ENCODE measurements around the gene PLXDC2.

Gene PLXDC2

DNA sequence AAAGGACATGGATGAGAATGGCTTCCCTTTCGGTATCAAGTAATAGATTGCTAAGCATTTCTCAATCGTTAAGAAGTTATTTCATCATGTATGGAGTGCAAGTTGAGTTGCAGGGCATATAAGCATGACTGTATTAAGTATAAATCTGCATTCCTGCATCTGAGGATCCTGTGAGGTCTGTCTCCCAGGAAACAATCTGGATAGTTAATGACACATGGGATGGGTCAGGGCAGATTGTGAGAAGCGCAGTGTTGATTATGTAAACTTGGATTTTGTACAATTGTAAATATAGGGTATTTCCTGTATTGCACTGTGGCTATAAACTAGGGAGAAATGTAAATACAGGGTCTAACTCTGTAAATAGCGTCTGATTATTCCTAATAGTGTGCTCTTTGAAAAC is 102.6 kb downstream of the PLXDC2 start:
- peak; percentile 81 for DNase-seq
- Histone ChIP-seq H3K27me3 (replicated peaks) (no peaks in the 10 kb centered on the region), H3K4me3 (ENCODE audit: low read depth, low read length) (no peak overlapping the region), H3K27ac (peak overlapping the region; percentile 33), H3K36me3 (replicated peaks) (no peaks in the 10 kb centered on the region)
- in situ Hi-C loops (cut with HindIII; ENCODE audit: low pct_ligation_motif_present, low sequenced_read_pairs): loop anchor here (25.0 kb wide), 1 partner anchor 106 kb away; the partner anchor contains the start of gene PLXDC2
- TF ChIP-seq CTCF (IDR thresholded peaks at IDR 0.05; ENCODE audit: low read depth, low read length, missing control alignments): no peak

DNA sequence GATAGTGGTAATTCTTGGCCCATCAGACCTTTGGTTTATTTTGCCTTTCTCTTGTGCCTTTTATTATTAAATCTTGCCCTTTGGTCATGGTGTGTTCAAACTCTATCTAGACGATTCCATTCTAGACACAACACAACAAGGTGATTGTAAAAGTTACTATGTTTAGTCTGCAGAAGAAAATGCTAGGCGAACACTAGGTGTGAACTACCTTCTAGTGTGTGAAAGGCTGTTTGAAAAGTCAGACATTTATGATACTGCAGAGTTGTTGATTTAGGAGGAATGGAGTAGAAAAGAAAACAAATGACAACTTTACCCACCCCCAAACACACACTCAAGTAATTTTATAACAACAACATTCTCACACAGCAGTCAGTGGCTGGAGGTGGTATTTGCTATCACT is 103.4 kb downstream of the PLXDC2 start:
- no peak overlapping the region for H3K4me3 ChIP-seq (ENCODE audit: low read depth, low read length)
- no peak for DNase-seq
- TF ChIP-seq CTCF (IDR thresholded peaks at IDR 0.05; ENCODE audit: low read depth, low read length, missing control alignments): no peak
- H3K36me3 ChIP-seq (replicated peaks): no peaks in the 10 kb centered on the region
- H3K27me3 ChIP-seq (replicated peaks): no peaks in the 10 kb centered on the region
- no peak overlapping the region for H3K27ac ChIP-seq
- in situ Hi-C loops (cut with HindIII; ENCODE audit: low pct_ligation_motif_present, low sequenced_read_pairs): loop anchor here (25.0 kb wide), 1 partner anchor 107 kb away; the partner anchor contains the start of gene PLXDC2

GRCh38 chr10:19920075-19920726 is 104.0 kb downstream of the PLXDC2 start:
- H3K36me3 ChIP-seq (replicated peaks): no peaks in the 10 kb centered on the region
- TF ChIP-seq CTCF (IDR thresholded peaks at IDR 0.05; ENCODE audit: low read depth, low read length, missing control alignments): no peak

DNA sequence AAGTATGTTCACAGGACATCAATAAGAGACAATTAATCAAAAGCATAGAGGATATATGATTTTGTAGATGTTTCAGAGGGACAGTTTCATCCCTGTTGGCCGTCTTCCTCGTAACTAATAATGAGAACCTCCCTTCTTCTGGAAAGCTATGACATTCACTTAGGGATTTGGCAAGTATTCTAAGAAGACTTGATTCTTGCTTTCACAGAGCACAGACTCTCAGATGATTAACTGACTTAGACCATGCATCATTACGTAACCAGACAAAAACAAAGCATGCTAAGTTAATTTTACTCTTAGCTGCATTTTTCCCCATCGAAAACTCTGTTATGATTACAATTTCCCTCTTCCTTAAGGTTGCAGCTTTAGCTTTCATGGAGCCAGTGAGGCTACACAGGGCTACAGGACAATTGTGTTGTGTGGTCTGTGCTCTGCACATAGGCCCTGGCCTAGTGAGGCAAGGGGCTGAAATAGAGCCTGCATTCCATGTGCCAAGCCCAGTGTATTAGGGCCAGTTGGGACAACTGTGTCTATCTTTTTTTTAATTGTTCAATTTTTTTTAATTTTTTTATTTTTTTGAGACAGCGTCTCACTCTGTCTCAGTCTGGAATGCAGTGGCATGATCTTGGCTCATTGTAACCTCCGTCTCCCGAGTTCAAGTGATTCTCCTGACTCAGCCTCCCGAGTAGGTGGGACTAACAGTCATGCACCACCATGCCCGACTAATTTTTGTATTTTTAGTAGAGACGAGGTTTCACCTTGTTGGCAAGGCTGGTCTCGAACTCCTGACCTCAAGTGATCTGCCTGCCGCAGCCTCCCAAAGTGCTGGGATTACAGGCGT is 105.3 kb downstream of the PLXDC2 start:
- Histone ChIP-seq H3K27ac (peak overlapping the region; percentile 97), H3K27me3 (replicated peaks) (no peaks in the 10 kb centered on the region), H3K4me3 (ENCODE audit: low read depth, low read length) (no peak overlapping the region), H3K36me3 (replicated peaks) (no peaks in the 10 kb centered on the region)
- no peak for TF ChIP-seq CTCF (IDR thresholded peaks at IDR 0.05; ENCODE audit: low read depth, low read length, missing control alignments)
- DNase-seq: peak; percentile 72
- in situ Hi-C loops (cut with HindIII; ENCODE audit: low pct_ligation_motif_present, low sequenced_read_pairs): loop anchor here (25.0 kb wide), 1 partner anchor 109 kb away; the partner anchor contains the start of gene PLXDC2

More at GRCh38 chr10:19920075-19920726, 104.0 kb downstream of the PLXDC2 start:
- Histone ChIP-seq H3K27me3 (replicated peaks) (no peaks in the 10 kb centered on the region), H3K4me3 (ENCODE audit: low read depth, low read length) (no peak overlapping the region), H3K27ac (peak overlapping the region; percentile 97)
- in situ Hi-C loops (cut with HindIII; ENCODE audit: low pct_ligation_motif_present, low sequenced_read_pairs): loop anchor here (25.0 kb wide), 1 partner anchor 108 kb away; the partner anchor contains the start of gene PLXDC2
- no peak for DNase-seq

GRCh38 chr10:19922236-19922963 is 106.2 kb downstream of the PLXDC2 start:
- in situ Hi-C loops (cut with HindIII; ENCODE audit: low pct_ligation_motif_present, low sequenced_read_pairs): loop anchor here (25.0 kb wide), 1 partner anchor 110 kb away; the partner anchor contains the start of gene PLXDC2
- Histone ChIP-seq H3K27me3 (replicated peaks) (no peaks in the 10 kb centered on the region), H3K27ac (peak overlapping the region; percentile 97), H3K36me3 (replicated peaks) (no peaks in the 10 kb centered on the region), H3K4me3 (ENCODE audit: low read depth, low read length) (no peak overlapping the region)
- DNase-seq: peak; percentile 83
- TF ChIP-seq CTCF (IDR thresholded peaks at IDR 0.05; ENCODE audit: low read depth, low read length, missing control alignments): no peak
